ENCODE results near the gene HEATR3. TPM values are rescaled to one million over a fixed set of nuclear protein-coding genes. Genes with fewer than 3 reads are reported as not detected.

HEATR3 gene
- total and polyA plus RNA-seq, 2 of the 8 experiments (the other 6 are each of a cell fraction or from before 2014, with no cell fraction given): 13.0 to 29.2 TPM

- TF ChIP-seq ATF3 (IDR thresholded peaks at IDR 0.05; ENCODE audit: insufficient read depth, low read depth, low read length): no peak
Measured at GRCh38 chr16:50121721-50122445, 56.1 kb downstream of the HEATR3 start (continued).
